Ascending aorta (tissue), 2 donors: Measurements from ENCODE around the gene GPATCH8. TPM values are rescaled to one million over a fixed set of nuclear protein-coding genes. Genes with fewer than 3 reads are reported as not detected.

Experiments used
- DNase-seq, 2 donors: peaks; one replicate each; pipeline ENCODE4 v3.0.0-alpha.2; 2019; ENCODE audit warnings: low spot score in 2 of 2
- H3K27ac ChIP-seq, 2 donors: fragments of 200-600 bp; sonication (generic); one replicate each; pipeline ENCODE4 v1.5.1; 2016 to 2017; ENCODE audit warnings: mild to moderate bottlenecking in 1 of 2
- H3K27me3 ChIP-seq: fragments of 200-600 bp; sonication (generic); one replicate; pipeline ENCODE4 v1.5.1; 2017
- H3K36me3 ChIP-seq, 2 donors: fragments of 200-600 bp; sonication (generic); one replicate each; pipeline ENCODE4 v1.5.1; 2016
- H3K4me1 ChIP-seq, 2 donors: fragments of 200-600 bp; sonication (generic); one replicate each; pipeline ENCODE4 v1.5.1; 2016 to 2017; ENCODE audit warnings: mild to moderate bottlenecking in 1 of 2
- H3K4me3 ChIP-seq, 2 donors: fragments of 200-600 bp; sonication (generic); one replicate each; pipeline ENCODE4 v1.5.1; 2016 to 2017; ENCODE audit warnings: mild to moderate bottlenecking in 1 of 2
- H3K9me3 ChIP-seq, 2 donors: fragments of 200-600 bp; sonication (generic); one replicate each; pipeline ENCODE4 v1.5.1; 2016
- CTCF ChIP-seq, 3 experiments: fragments of 200-600 bp in 2 of 3; fragments of 450-650 bp in 1 of 3; sonication (generic) in 2 of 3; IDR thresholded peaks; one replicate each; pipeline ENCODE4 v1.5.1; 2016 to 2019; ENCODE audit warnings: antibody characterized with exemption in 3 of 3, mild to moderate bottlenecking in 1 of 3, moderate library complexity in 1 of 3
- intact Hi-C: fragments of 100-400 bp; cut with DNase I; formaldehyde crosslinking; loops from one replicate; pipeline ENCODE4 v1.15.1; 2023
- total RNA-seq: library from RNA; depleted of rRNA; stranded (reverse); fragments of >200 nt; gene quantifications from one replicate; pipeline ENCODE4 v1.1.0, GENCODE V29; 2016

The GPATCH8 gene
- total RNA-seq, 1 donor from 2014 or later, result 13.3 TPM

- Histone ChIP-seq H3K9me3 (no peaks in the 10 kb centered on the region), H3K27ac (no peak overlapping the region), H3K27me3 (no peaks in the 10 kb centered on the region), H3K4me1 (no peaks in the 10 kb centered on the region), H3K4me3 (no peak overlapping the region), H3K36me3 (peaks cover 0 to 6% of the 10 kb centered on the region in 2 donors)
- TF ChIP-seq CTCF (IDR thresholded peaks at IDR 0.05), result no peak
- intact Hi-C loops, result no loop called here
- no peak for DNase-seq
Measured at GRCh38 chr17:44473367-44473766, 29.8 kb downstream of the GPATCH8 start.

GRCh38 chr17:44469676-44470075 is 33.5 kb downstream of the GPATCH8 start:
- DNase-seq, result no peak
- intact Hi-C loops, result no loop called here
- TF ChIP-seq CTCF (IDR thresholded peaks at IDR 0.05), result no peak
- H3K27me3 ChIP-seq, result no peaks in the 10 kb centered on the region
- H3K36me3 ChIP-seq, result peaks cover 0 to 8% of the 10 kb centered on the region in 2 donors
- no peak overlapping the region for H3K27ac ChIP-seq
- H3K4me1 ChIP-seq, result peaks cover 5 to 22% of the 10 kb centered on the region in 2 donors
- H3K4me3 ChIP-seq, result no peak overlapping the region
- H3K9me3 ChIP-seq, result no peaks in the 10 kb centered on the region

GRCh38 chr17:44467108-44467507 is 36.1 kb downstream of the GPATCH8 start:
- TF ChIP-seq CTCF (IDR thresholded peaks at IDR 0.05), result no peak
- peaks cover 0 to 11% of the 10 kb centered on the region in 2 donors for H3K36me3 ChIP-seq
- H3K4me3 ChIP-seq, result no peak overlapping the region
- no peaks in the 10 kb centered on the region for H3K27me3 ChIP-seq
- DNase-seq, result no peak
- intact Hi-C loops, result no loop called here
- H3K4me1 ChIP-seq, result peaks cover 5 to 29% of the 10 kb centered on the region in 2 donors
- no peaks in the 10 kb centered on the region for H3K9me3 ChIP-seq
- H3K27ac ChIP-seq, result peak overlapping the region in 1 of 2 donors; percentile 29

GRCh38 chr17:44466339-44466738 is 36.9 kb downstream of the GPATCH8 start:
- TF ChIP-seq CTCF (IDR thresholded peaks at IDR 0.05), result no peak
- Histone ChIP-seq H3K4me1 (peaks cover 5 to 29% of the 10 kb centered on the region in 2 donors), H3K4me3 (no peak overlapping the region), H3K9me3 (no peaks in the 10 kb centered on the region), H3K27me3 (no peaks in the 10 kb centered on the region), H3K36me3 (peaks cover 0 to 16% of the 10 kb centered on the region in 2 donors), H3K27ac (no peak overlapping the region)
- DNase-seq, result no peak
- intact Hi-C loops, result no loop called here

GRCh38 chr17:44465897-44466296 is 37.3 kb downstream of the GPATCH8 start:
- TF ChIP-seq CTCF (IDR thresholded peaks at IDR 0.05), result no peak
- no peak for DNase-seq
- Histone ChIP-seq H3K4me1 (peaks cover 5 to 29% of the 10 kb centered on the region in 2 donors), H3K36me3 (peaks cover 0 to 21% of the 10 kb centered on the region in 2 donors), H3K9me3 (no peaks in the 10 kb centered on the region), H3K4me3 (no peak overlapping the region), H3K27me3 (no peaks in the 10 kb centered on the region), H3K27ac (no peak overlapping the region)
- intact Hi-C loops, result no loop called here

- no peak for DNase-seq
- Histone ChIP-seq H3K4me3 (no peak overlapping the region), H3K9me3 (no peaks in the 10 kb centered on the region), H3K27me3 (no peaks in the 10 kb centered on the region), H3K36me3 (peaks cover 0 to 22% of the 10 kb centered on the region in 2 donors), H3K27ac (no peak overlapping the region), H3K4me1 (peaks cover 5 to 29% of the 10 kb centered on the region in 2 donors)
- TF ChIP-seq CTCF (IDR thresholded peaks at IDR 0.05), result no peak
- intact Hi-C loops, result no loop called here
Measured at GRCh38 chr17:44465276-44465675, 37.9 kb downstream of the GPATCH8 start.
